A549 (cell line): ENCODE data around the gene OR4D2. TPM values are rescaled to one million over a fixed set of nuclear protein-coding genes. Genes with fewer than 3 reads are reported as not detected.

Experiments used
- ATAC-seq, 2 experiments: fragments of 200-7000 bp in 1 of 2; fragments of >200 bp in 1 of 2; cut with Nextera tagmentation in 1 of 2; cut with Tn5 transposase in 1 of 2; 3 replicates each; pipeline versions ENCODE4 v1.8.0 to v1.9.1; 2018 to 2020; ENCODE audit warnings: mild to moderate bottlenecking in 1 of 2, moderate library complexity in 1 of 2
- CTCF ChIA-PET: fragments of 300-600 bp; sonication (Branson Sonifier 250); formaldehyde crosslinking; extraction: SDS; loops from one replicate; lab custom pipeline; 2021; ENCODE audit warnings: antibody characterized with exemption, inconsistent platforms; lab: Yijun Ruan, JAX
- POLR2A ChIA-PET: fragments of 350-600 bp; formaldehyde crosslinking; extraction: SDS; loops from one replicate; lab custom pipeline; 2021; ENCODE audit warnings: antibody characterized with exemption, inconsistent platforms; lab: Yijun Ruan, JAX
- DNase-seq, 2 experiments: peaks; one replicate each; pipeline versions ENCODE4 v3.0.0 to v3.0.0-alpha.2; 2011 to 2016; ENCODE audit warnings: low read depth in 1 of 2, low spot score in 1 of 2
- FAIRE-seq: peaks from 2 replicates; lab custom pipeline; 2011; peaks lifted over from hg19 to GRCh38; lab: Jason Lieb, UNC
- H3K27ac ChIP-seq, 2 experiments: fragments of >200 bp; sonication (Bioruptor Twin); formaldehyde crosslinking; 3 replicates each; pipeline ENCODE4 v1.5.1; 2016 to 2017
- H3K4me1 ChIP-seq: fragments of >200 bp; sonication (Bioruptor Twin); formaldehyde crosslinking; 3 replicates; pipeline ENCODE4 v1.6.1; 2016
- H3K4me2 ChIP-seq: fragments of >200 bp; sonication (Bioruptor Twin); formaldehyde crosslinking; 3 replicates; pipeline ENCODE4 v1.6.1; 2016
- H3K4me3 ChIP-seq: fragments of >200 bp; sonication (Bioruptor Twin); formaldehyde crosslinking; 3 replicates; pipeline ENCODE4 v1.5.1; 2016
- H3K9me3 ChIP-seq: fragments of >200 bp; sonication (Bioruptor Twin); formaldehyde crosslinking; 3 replicates; pipeline ENCODE4 v1.6.1; 2016
- CBX2 ChIP-seq: fragments of 200-600 bp; sonication (generic); IDR thresholded peaks from 2 replicates; pipeline ENCODE4 v1.6.1; 2016; ENCODE audit warnings: low read depth, mild to moderate bottlenecking, borderline replicate concordance
- CBX8 ChIP-seq: fragments of 200-600 bp; sonication (generic); IDR thresholded peaks from 2 replicates; pipeline ENCODE4 v1.6.1; 2016
- CHD4 ChIP-seq: fragments of 200-600 bp; sonication (generic); IDR thresholded peaks from 2 replicates; pipeline ENCODE4 v1.6.1; 2016; ENCODE audit warnings: antibody characterized with exemption, mild to moderate bottlenecking, borderline replicate concordance
- EHMT2 ChIP-seq: fragments of 200-600 bp; sonication (generic); IDR thresholded peaks from 2 replicates; pipeline ENCODE4 v1.6.1; 2016; ENCODE audit warnings: antibody characterized with exemption, low read depth, mild to moderate bottlenecking, moderate library complexity
- FOSB ChIP-seq: fragments of 250-450 bp; sonication (Bioruptor Pico); IDR thresholded peaks from 2 replicates; pipeline ENCODE4 v1.5.0; 2020; ENCODE audit warnings: mild to moderate bottlenecking, moderate library complexity
- HEYL ChIP-seq: fragments of 250-450 bp; sonication (Bioruptor Pico); IDR thresholded peaks from 2 replicates; pipeline ENCODE4 v1.8.0; 2021; ENCODE audit warnings: mild to moderate bottlenecking, moderate library complexity
- HOXB13 ChIP-seq: fragments of 250-450 bp; sonication (Bioruptor Pico); IDR thresholded peaks from 2 replicates; pipeline ENCODE4 v1.5.0; 2020; ENCODE audit warnings: low read depth, mild to moderate bottlenecking, moderate library complexity
- HOXB5 ChIP-seq: fragments of 250-450 bp; sonication (Bioruptor Pico); IDR thresholded peaks from 2 replicates; pipeline ENCODE4 v1.5.0; 2020; ENCODE audit warnings: mild to moderate bottlenecking, moderate library complexity
- JUN ChIP-seq, 2 experiments: fragments of >200 bp; sonication (Bioruptor Twin); formaldehyde crosslinking; IDR thresholded peaks; 2 replicates in 1 of 2; 3 replicates in 1 of 2; pipeline ENCODE4 v1.6.1; 2016 to 2017
- JUNB ChIP-seq: fragments of >200 bp; sonication (Bioruptor Twin); formaldehyde crosslinking; IDR thresholded peaks from 2 replicates; pipeline ENCODE4 v1.6.1; 2016
- MAFK ChIP-seq: fragments of 450-650 bp; IDR thresholded peaks from 2 replicates; pipeline ENCODE4 v1.6.1; 2014; ENCODE audit not compliant: partially characterized antibody
- RAD21 ChIP-seq, 2 experiments: fragments of >200 bp in 1 of 2; sonication (Bioruptor Twin) in 1 of 2; formaldehyde crosslinking in 1 of 2; IDR thresholded peaks in 1 of 2; conservative IDR thresholded peaks in 1 of 2; 2 replicates in 1 of 2; 3 replicates in 1 of 2; pipeline ENCODE4 v1.6.1; 2012 to 2018; ENCODE audit warnings: inconsistent platforms in 1 of 2
- RCOR1 ChIP-seq: fragments of 150-350 bp; IDR thresholded peaks from 2 replicates; pipeline ENCODE4 v1.6.1; 2014; ENCODE audit warnings: antibody characterized with exemption, low read length, low read depth
- RNF2 ChIP-seq: fragments of 200-600 bp; sonication (generic); IDR thresholded peaks from 2 replicates; pipeline ENCODE4 v1.6.1; 2016; ENCODE audit warnings: low read depth, mild to moderate bottlenecking, antibody characterized with exemption, moderate library complexity, borderline replicate concordance
- SMC3 ChIP-seq: fragments of >200 bp; sonication (Bioruptor Twin); formaldehyde crosslinking; IDR thresholded peaks from 3 replicates; pipeline ENCODE4 v1.6.1; 2018; ENCODE audit warnings: inconsistent platforms
- ZC3H11A ChIP-seq: fragments of 450-650 bp; IDR thresholded peaks from 2 replicates; pipeline ENCODE4 v1.6.1; 2014; ENCODE audit warnings: antibody characterized with exemption, mild to moderate bottlenecking
- WGBS: methylation state at CpG from one replicate; pipeline ENCODE4 v1.1.6; 2017; ENCODE audit errors: missing lambda C conversion rate; 5-methylcytosine and 5-hydroxymethylcytosine counted together
- polyA plus RNA-seq, 4 experiments: library from polyadenylated mRNA; depleted of rRNA in 3 of 4; stranded (reverse); fragments of >200 nt; fragmentation: RNase III in 1 of 4; extraction: RNeasy Plus Mini Kit Qiagen cat#74134 plus additional on column Dnase treatment in 1 of 4; gene quantifications; 2 replicates in 3 of 4; 3 replicates in 1 of 4; pipeline ENCODE4 v1.2.3, GENCODE V29; 2011 to 2017
- TF ChIP-seq, protein P1 (sequence below): fragments of 200-600 bp; sonication (generic); IDR thresholded peaks from 2 replicates; pipeline ENCODE4 v1.6.1; 2016; ENCODE audit warnings: antibody characterized with exemption, mild to moderate bottlenecking, moderate library complexity
- TF ChIP-seq, protein P2 (sequence below): fragments of 250-450 bp; sonication (Bioruptor Pico); IDR thresholded peaks from 2 replicates; pipeline ENCODE4 v1.5.0; 2020; ENCODE audit warnings: low read depth, mild to moderate bottlenecking, moderate library complexity
- TF ChIP-seq, protein P3 (sequence below): fragments of >200 bp; sonication (Bioruptor Twin); formaldehyde crosslinking; IDR thresholded peaks from 3 replicates; pipeline ENCODE4 v1.5.1; 2016
- TF ChIP-seq, protein P4 (sequence below): IDR thresholded peaks from 2 replicates; pipeline ENCODE4 v1.6.1; 2012
- TF ChIP-seq, protein P5 (sequence below): fragments of 250-450 bp; sonication (Bioruptor Pico); IDR thresholded peaks from 2 replicates; pipeline ENCODE4 v1.5.0; 2021; ENCODE audit warnings: mild to moderate bottlenecking, moderate library complexity, borderline replicate concordance
- TF ChIP-seq, protein P6 (sequence below): fragments of 150-350 bp; IDR thresholded peaks from 2 replicates; pipeline ENCODE4 v1.6.1; 2014; ENCODE audit warnings: low read depth, mild to moderate bottlenecking, low read length

OR4D2 gene
- polyA plus RNA-seq, 2 of the 4 experiments (the other 2 are of a cell fraction), result not detected

DNA sequence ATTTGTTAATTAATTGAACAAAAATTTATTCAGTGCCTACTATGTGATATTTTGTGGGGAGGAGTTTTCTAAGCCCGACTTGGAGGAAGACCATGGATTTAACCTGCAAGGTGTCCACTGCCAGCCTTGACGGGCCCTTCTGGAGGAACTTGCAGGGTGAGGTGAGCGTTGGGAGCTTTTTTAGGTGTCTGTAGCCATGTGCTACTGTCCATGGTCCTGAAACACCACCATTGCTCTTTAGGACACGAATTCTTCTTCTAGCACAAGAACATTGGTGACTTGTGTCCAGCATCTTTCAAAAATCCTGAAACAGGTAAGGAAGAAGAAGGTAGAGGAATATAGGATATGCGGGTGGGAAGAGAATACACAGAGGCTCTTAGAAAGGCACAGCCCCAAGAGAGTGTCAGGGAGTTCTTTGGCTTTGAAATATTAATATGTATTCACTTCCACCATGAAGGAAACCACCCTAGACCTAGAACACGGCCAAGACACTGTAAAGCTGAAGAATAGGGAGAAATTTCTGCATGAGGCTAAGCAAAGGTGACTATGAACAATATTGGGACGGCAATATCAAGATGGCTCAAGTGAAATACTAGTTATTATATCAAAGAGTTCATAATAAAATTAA lies 46.5 kb upstream of the OR4D2 start:
- DNase-seq (peak in 1 of 2 experiments; percentile 65), FAIRE-seq (peak; percentile 43), ATAC-seq (peak; percentile 44 to 48; a peak in 3 of 6 replicates)
- H3K4me3 ChIP-seq, result no peak overlapping the region
- H3K4me1 ChIP-seq, result no peaks in the 10 kb centered on the region
- no peak overlapping the region for H3K27ac ChIP-seq
- TF ChIP-seq, protein P1, sequence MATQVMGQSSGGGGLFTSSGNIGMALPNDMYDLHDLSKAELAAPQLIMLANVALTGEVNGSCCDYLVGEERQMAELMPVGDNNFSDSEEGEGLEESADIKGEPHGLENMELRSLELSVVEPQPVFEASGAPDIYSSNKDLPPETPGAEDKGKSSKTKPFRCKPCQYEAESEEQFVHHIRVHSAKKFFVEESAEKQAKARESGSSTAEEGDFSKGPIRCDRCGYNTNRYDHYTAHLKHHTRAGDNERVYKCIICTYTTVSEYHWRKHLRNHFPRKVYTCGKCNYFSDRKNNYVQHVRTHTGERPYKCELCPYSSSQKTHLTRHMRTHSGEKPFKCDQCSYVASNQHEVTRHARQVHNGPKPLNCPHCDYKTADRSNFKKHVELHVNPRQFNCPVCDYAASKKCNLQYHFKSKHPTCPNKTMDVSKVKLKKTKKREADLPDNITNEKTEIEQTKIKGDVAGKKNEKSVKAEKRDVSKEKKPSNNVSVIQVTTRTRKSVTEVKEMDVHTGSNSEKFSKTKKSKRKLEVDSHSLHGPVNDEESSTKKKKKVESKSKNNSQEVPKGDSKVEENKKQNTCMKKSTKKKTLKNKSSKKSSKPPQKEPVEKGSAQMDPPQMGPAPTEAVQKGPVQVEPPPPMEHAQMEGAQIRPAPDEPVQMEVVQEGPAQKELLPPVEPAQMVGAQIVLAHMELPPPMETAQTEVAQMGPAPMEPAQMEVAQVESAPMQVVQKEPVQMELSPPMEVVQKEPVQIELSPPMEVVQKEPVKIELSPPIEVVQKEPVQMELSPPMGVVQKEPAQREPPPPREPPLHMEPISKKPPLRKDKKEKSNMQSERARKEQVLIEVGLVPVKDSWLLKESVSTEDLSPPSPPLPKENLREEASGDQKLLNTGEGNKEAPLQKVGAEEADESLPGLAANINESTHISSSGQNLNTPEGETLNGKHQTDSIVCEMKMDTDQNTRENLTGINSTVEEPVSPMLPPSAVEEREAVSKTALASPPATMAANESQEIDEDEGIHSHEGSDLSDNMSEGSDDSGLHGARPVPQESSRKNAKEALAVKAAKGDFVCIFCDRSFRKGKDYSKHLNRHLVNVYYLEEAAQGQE, result peak; percentile 99
- TF ChIP-seq CBX2 (no peak), HOXB13 (CRISPR knock-in tag) (0 out of 2 replicates have a peak, but pooled peaks have one; percentile 53), EHMT2 (peak; percentile 100)
- H3K4me2 ChIP-seq, result no peak overlapping the region
- POLR2A ChIA-PET, result no interaction called here
- WGBS, result 8% methylated on average over 7 of the region's 7 CpGs
- no peaks in the 10 kb centered on the region for H3K9me3 ChIP-seq
- CTCF ChIA-PET, result interaction anchor here (3.8 kb wide), 1 partner anchor 52 kb away, joined by 30 read pairs; no protein-coding TSS in a partner anchor

DNA sequence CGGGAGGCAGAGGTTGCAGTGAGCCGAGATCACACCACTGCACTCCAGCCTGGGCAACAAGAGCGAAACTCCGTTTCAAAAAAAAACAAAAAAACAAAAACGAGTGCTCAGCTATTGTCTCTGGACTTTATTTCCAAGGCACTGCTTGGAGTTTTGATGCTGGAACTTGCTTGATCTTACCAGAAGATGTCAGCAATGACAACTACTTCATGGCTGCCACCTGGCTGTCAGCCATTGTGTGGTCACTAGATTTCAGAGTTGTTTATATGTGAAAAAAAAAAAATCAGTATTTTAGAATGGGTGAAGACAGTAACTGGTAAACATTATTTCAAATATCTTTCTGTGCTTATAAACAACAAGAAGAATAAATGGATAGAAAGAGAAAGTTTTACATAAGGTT lies 44.9 kb upstream of the OR4D2 start:
- H3K4me3 ChIP-seq, result no peak overlapping the region
- no peaks in the 10 kb centered on the region for H3K9me3 ChIP-seq
- WGBS, result 1% methylated on average over 5 of the region's 5 CpGs
- ChIA-PET CTCF (interaction anchor here (0.6 to 4.6 kb wide), 37 partner anchors 8 to 1009 kb away, joined by 3 to 30 read pairs (median 4); no protein-coding TSS in a partner anchor), POLR2A (no interaction called here)
- TF ChIP-seq CHD4 (no peak), HOXB5 (no peak), SMC3 (peak; percentile 59), FOSB (CRISPR knock-in tag) (no peak), RAD21 (conservative IDR thresholded peaks at IDR 0.05 in 1 of 2, IDR thresholded peaks at IDR 0.05 in 1 of 2) (peak; percentile 67 to 68)
- TF ChIP-seq, protein P2, sequence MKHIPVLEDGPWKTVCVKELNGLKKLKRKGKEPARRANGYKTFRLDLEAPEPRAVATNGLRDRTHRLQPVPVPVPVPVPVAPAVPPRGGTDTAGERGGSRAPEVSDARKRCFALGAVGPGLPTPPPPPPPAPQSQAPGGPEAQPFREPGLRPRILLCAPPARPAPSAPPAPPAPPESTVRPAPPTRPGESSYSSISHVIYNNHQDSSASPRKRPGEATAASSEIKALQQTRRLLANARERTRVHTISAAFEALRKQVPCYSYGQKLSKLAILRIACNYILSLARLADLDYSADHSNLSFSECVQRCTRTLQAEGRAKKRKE (CRISPR knock-in tag), result no peak
- TF ChIP-seq, protein P3, sequence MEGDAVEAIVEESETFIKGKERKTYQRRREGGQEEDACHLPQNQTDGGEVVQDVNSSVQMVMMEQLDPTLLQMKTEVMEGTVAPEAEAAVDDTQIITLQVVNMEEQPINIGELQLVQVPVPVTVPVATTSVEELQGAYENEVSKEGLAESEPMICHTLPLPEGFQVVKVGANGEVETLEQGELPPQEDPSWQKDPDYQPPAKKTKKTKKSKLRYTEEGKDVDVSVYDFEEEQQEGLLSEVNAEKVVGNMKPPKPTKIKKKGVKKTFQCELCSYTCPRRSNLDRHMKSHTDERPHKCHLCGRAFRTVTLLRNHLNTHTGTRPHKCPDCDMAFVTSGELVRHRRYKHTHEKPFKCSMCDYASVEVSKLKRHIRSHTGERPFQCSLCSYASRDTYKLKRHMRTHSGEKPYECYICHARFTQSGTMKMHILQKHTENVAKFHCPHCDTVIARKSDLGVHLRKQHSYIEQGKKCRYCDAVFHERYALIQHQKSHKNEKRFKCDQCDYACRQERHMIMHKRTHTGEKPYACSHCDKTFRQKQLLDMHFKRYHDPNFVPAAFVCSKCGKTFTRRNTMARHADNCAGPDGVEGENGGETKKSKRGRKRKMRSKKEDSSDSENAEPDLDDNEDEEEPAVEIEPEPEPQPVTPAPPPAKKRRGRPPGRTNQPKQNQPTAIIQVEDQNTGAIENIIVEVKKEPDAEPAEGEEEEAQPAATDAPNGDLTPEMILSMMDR, result peak; percentile 51
- FAIRE-seq (peak; percentile 96), ATAC-seq (peak; percentile 74 to 84; a peak in 4 of 6 replicates), DNase-seq (peak; percentile 62 to 76)
- no peak overlapping the region for H3K27ac ChIP-seq
- no peak overlapping the region for H3K4me2 ChIP-seq
- H3K4me1 ChIP-seq, result no peaks in the 10 kb centered on the region

DNA sequence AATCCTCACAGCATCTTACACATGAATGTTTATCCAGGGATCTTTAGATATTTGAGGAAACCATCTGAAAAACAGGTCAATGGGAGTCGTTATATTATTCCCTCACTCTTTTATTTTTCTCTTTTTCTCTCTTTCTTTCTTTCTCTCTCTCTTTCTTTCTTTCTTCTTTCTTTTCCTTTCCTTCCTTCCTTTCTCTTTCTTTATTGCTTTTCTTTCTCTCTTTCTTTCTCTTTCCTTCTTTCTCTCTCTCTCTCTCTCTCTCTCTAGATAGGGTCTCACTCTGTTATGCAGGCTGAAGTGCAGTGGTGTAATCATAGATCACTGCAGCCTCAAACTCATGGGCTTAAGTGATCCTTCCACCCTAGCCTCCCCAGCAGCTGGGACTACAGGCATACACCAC lies 38.9 kb upstream of the OR4D2 start:
- FAIRE-seq (no peak), ATAC-seq (no peak), DNase-seq (no peak)
- Histone ChIP-seq H3K27ac (no peak overlapping the region), H3K4me2 (no peak overlapping the region), H3K4me3 (no peak overlapping the region), H3K9me3 (no peaks in the 10 kb centered on the region), H3K4me1 (no peaks in the 10 kb centered on the region)
- WGBS, result 0% methylated on average over 1 of the region's 1 CpG
- ChIA-PET POLR2A (no interaction called here), CTCF (interaction anchor here (1.0 to 1.4 kb wide), 2 partner anchors 9 to 15 kb away, joined by 3 to 5 read pairs; no protein-coding TSS in a partner anchor)
- TF ChIP-seq HEYL (CRISPR knock-in tag) (no peak), ZC3H11A (no peak), JUNB (no peak), JUN (IDR thresholded peaks at IDR 0.05) (no peak), RNF2 (no peak), RCOR1 (no peak), MAFK (no peak), CBX8 (no peak)
- TF ChIP-seq, protein P4, sequence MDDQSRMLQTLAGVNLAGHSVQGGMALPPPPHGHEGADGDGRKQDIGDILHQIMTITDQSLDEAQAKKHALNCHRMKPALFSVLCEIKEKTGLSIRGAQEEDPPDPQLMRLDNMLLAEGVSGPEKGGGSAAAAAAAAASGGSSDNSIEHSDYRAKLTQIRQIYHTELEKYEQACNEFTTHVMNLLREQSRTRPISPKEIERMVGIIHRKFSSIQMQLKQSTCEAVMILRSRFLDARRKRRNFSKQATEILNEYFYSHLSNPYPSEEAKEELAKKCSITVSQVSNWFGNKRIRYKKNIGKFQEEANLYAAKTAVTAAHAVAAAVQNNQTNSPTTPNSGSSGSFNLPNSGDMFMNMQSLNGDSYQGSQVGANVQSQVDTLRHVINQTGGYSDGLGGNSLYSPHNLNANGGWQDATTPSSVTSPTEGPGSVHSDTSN, result no peak
- TF ChIP-seq, protein P5, sequence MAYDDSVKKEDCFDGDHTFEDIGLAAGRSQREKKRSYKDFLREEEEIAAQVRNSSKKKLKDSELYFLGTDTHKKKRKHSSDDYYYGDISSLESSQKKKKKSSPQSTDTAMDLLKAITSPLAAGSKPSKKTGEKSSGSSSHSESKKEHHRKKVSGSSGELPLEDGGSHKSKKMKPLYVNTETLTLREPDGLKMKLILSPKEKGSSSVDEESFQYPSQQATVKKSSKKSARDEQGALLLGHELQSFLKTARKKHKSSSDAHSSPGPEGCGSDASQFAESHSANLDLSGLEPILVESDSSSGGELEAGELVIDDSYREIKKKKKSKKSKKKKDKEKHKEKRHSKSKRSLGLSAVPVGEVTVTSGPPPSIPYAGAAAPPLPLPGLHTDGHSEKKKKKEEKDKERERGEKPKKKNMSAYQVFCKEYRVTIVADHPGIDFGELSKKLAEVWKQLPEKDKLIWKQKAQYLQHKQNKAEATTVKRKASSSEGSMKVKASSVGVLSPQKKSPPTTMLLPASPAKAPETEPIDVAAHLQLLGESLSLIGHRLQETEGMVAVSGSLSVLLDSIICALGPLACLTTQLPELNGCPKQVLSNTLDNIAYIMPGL, result no peak
- TF ChIP-seq, protein P6, sequence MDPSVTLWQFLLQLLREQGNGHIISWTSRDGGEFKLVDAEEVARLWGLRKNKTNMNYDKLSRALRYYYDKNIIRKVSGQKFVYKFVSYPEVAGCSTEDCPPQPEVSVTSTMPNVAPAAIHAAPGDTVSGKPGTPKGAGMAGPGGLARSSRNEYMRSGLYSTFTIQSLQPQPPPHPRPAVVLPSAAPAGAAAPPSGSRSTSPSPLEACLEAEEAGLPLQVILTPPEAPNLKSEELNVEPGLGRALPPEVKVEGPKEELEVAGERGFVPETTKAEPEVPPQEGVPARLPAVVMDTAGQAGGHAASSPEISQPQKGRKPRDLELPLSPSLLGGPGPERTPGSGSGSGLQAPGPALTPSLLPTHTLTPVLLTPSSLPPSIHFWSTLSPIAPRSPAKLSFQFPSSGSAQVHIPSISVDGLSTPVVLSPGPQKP, result no peak
